Natural killer cell (primary cell): ENCODE measurements around the gene DDX25. TPM values are rescaled to one million over a fixed set of nuclear protein-coding genes. Genes with fewer than 3 reads are reported as not detected.

Experiments used
- ATAC-seq, 3 donors: fragments of 150-1000 bp in 2 of 3; fragments of 200-7000 bp in 1 of 3; cut with Tn5 transposase; 1 replicate in 1 of 3; 2 replicates in 2 of 3; pipeline ENCODE4 v1.10.0; 2021; ENCODE audit warnings: mild to moderate bottlenecking in 2 of 3, moderate library complexity in 2 of 3
- DNase-seq, 2 donors: peaks; one replicate each; pipeline versions ENCODE4 v3.0.0 to v3.0.0-alpha.2; 2013 to 2021; ENCODE audit warnings: mixed read lengths in 1 of 2
- H3K27ac ChIP-seq: one replicate; pipeline ENCODE4 v1.5.1; 2013; ENCODE audit warnings: mild to moderate bottlenecking, low read length
- H3K27me3 ChIP-seq: one replicate; pipeline ENCODE4 v1.6.1; 2013; ENCODE audit warnings: low read length; ENCODE audit not compliant: control insufficient read depth, insufficient read depth
- H3K36me3 ChIP-seq: one replicate; pipeline ENCODE4 v1.6.1; 2013; ENCODE audit warnings: low read length; ENCODE audit not compliant: control insufficient read depth, insufficient read depth
- H3K4me1 ChIP-seq: one replicate; pipeline ENCODE4 v1.6.1; 2013; ENCODE audit warnings: low read length; ENCODE audit not compliant: control insufficient read depth, insufficient read depth
- H3K4me3 ChIP-seq: one replicate; pipeline ENCODE4 v1.5.1; 2013; ENCODE audit warnings: low read length
- H3K9me3 ChIP-seq: one replicate; pipeline ENCODE4 v1.6.1; 2013; ENCODE audit warnings: low read length; ENCODE audit not compliant: control insufficient read depth, insufficient read depth
- H3K27ac Mint-ChIP-seq, 2 donors: one replicate each; pipeline ENCODE4 v1.8.0; 2022; ENCODE audit warnings: mild to moderate bottlenecking in 2 of 2, mixed read lengths in 2 of 2, moderate library complexity in 1 of 2
- H3K27me3 Mint-ChIP-seq, 2 donors: one replicate each; pipeline ENCODE4 v1.8.0; 2022; ENCODE audit warnings: low read depth in 2 of 2, mixed read lengths in 2 of 2
- H3K36me3 Mint-ChIP-seq: one replicate; pipeline ENCODE4 v1.8.0; 2022; ENCODE audit warnings: mixed read lengths
- H3K4me1 Mint-ChIP-seq, 2 donors: one replicate each; pipeline ENCODE4 v1.8.0; 2022; ENCODE audit warnings: mixed read lengths in 2 of 2
- H3K4me3 Mint-ChIP-seq: one replicate; pipeline ENCODE4 v1.8.0; 2022; ENCODE audit warnings: mild to moderate bottlenecking, moderate library complexity, mixed read lengths
- H3K9me3 Mint-ChIP-seq, 2 donors: one replicate each; pipeline ENCODE4 v1.8.0; 2022; ENCODE audit warnings: mixed read lengths in 2 of 2
- CTCF ChIP-seq: fragments of 200-600 bp; IDR thresholded peaks from one replicate; pipeline ENCODE4 v1.8.0; 2022; ENCODE audit warnings: antibody characterized with exemption
- WGBS: methylation state at CpG from one replicate; pipeline ENCODE4 v1.1.7; 2013; ENCODE audit warnings: missing lambda C conversion rate; ENCODE audit not compliant: insufficient coverage; 5-methylcytosine and 5-hydroxymethylcytosine counted together
- intact Hi-C: fragments of 100-400 bp; cut with micrococcal nuclease; formaldehyde crosslinking; loops from one replicate; pipeline ENCODE4 v1.14.2; 2022
- total RNA-seq, 4 donors: library from RNA; stranded (reverse); fragments of 120-200 nt in 1 of 4; gene quantifications; one replicate each; pipeline versions ENCODE4 v1.2.3 to v1.2.4, GENCODE V29; 2013 to 2022

Gene DDX25
- total RNA-seq, 3 donors from 2014 or later (not counting 1 experiment from before 2014, with no cell fraction given) = not detected

DNA sequence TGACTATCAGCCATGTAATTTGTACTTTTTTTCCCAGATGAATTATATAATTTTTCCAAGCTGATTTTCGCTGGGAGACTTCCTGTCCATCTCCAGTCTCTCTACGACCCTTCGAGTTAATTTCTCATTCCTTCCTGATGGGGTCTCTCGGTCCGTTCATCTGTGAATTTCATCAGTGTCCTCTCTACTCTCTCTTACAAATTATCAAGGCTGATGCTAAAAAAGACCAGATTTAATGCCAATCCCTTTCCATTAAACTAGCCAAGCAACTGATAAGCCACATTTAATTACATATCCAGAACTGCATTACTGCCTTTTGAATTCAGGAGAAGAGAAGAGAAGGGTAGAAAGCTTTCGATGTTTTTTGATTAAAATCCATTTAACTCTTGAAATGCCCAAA, 67.3 kb downstream of the DDX25 start:
- Mint-ChIP-seq H3K36me3 (no peaks in the 10 kb centered on the region), H3K4me1 (no peaks in the 10 kb centered on the region), H3K27me3 (peaks cover 8 to 22% of the 10 kb centered on the region in 2 donors), H3K9me3 (no peaks in the 10 kb centered on the region), H3K27ac (no peak overlapping the region), H3K4me3 (no peak overlapping the region)
- intact Hi-C loops = no loop called here
- H3K9me3 ChIP-seq = no peaks in the 10 kb centered on the region
- H3K4me1 ChIP-seq = no peaks in the 10 kb centered on the region
- no peak for TF ChIP-seq CTCF
- no peak for DNase-seq
- no peak overlapping the region for H3K27ac ChIP-seq
- no peak for ATAC-seq
- H3K4me3 ChIP-seq = no peak overlapping the region
- no peaks in the 10 kb centered on the region for H3K27me3 ChIP-seq
- 87% methylated on average over 6 of the region's 6 CpGs for WGBS
- no peaks in the 10 kb centered on the region for H3K36me3 ChIP-seq

DNA sequence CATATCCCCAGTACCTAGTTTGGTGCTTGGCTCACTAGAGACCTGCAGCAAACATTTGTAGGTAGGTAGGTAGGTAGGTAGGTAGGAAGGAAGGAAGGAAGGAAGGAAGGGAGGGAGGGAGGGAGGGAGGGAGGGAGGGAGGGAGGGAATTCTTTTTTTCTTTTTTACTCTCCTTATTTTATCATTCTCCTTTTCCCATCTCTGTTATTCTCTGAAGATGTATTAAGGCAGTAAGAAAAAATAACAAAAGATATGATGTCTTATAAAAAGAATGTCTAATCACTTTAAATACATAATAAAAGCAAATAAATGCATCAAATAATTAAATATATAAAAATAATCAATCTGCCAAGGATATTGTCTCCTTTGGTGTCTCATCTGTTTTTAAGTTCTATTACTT, 70.0 kb downstream of the DDX25 start:
- Mint-ChIP-seq H3K4me3 (no peak overlapping the region), H3K36me3 (no peaks in the 10 kb centered on the region), H3K27me3 (peaks cover 6 to 30% of the 10 kb centered on the region in 2 donors), H3K9me3 (no peaks in the 10 kb centered on the region), H3K4me1 (no peaks in the 10 kb centered on the region), H3K27ac (no peak overlapping the region)
- no peaks in the 10 kb centered on the region for H3K36me3 ChIP-seq
- no peak for TF ChIP-seq CTCF
- ATAC-seq (no peak), DNase-seq (no peak)
- H3K27ac ChIP-seq = no peak overlapping the region
- no peaks in the 10 kb centered on the region for H3K4me1 ChIP-seq
- H3K9me3 ChIP-seq = no peaks in the 10 kb centered on the region
- H3K27me3 ChIP-seq = no peaks in the 10 kb centered on the region
- intact Hi-C loops = no loop called here
- no peak overlapping the region for H3K4me3 ChIP-seq

DNA sequence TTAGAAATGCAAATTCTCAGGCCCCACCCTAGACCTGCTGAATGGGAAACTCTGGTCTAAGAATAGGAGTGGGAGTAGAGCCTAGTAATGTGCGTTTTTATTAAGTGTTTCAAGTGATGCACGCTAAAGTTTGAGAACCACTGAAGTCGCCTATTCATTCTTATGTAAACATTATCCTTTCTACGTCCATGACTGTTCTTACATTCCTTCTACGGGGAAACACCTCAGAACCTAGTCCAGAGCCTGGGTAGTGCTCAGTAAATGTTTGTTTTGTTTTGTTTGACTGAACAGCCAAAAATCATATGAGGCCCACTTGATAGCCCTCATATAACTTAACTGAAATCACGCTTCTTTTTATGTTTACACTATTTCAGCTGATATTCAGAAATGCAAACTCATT, 71.3 kb downstream of the DDX25 start:
- H3K27me3 ChIP-seq = no peaks in the 10 kb centered on the region
- H3K36me3 Mint-ChIP-seq = no peaks in the 10 kb centered on the region
- no peak overlapping the region for H3K4me3 Mint-ChIP-seq
- ATAC-seq = no peak
- TF ChIP-seq CTCF = no peak
- no peak overlapping the region for H3K4me3 ChIP-seq
- no peaks in the 10 kb centered on the region for H3K9me3 ChIP-seq
- intact Hi-C loops = no loop called here
- no peaks in the 10 kb centered on the region for H3K9me3 Mint-ChIP-seq
- peaks cover 3 to 30% of the 10 kb centered on the region in 2 donors for H3K27me3 Mint-ChIP-seq
- no peak overlapping the region for H3K27ac Mint-ChIP-seq
- no peak overlapping the region for H3K27ac ChIP-seq
- H3K4me1 Mint-ChIP-seq = peaks cover 0 to 4% of the 10 kb centered on the region in 2 donors
- no peaks in the 10 kb centered on the region for H3K4me1 ChIP-seq
- 82% methylated on average over 4 of the region's 6 CpGs for WGBS
- DNase-seq = no peak
- no peaks in the 10 kb centered on the region for H3K36me3 ChIP-seq

DNA sequence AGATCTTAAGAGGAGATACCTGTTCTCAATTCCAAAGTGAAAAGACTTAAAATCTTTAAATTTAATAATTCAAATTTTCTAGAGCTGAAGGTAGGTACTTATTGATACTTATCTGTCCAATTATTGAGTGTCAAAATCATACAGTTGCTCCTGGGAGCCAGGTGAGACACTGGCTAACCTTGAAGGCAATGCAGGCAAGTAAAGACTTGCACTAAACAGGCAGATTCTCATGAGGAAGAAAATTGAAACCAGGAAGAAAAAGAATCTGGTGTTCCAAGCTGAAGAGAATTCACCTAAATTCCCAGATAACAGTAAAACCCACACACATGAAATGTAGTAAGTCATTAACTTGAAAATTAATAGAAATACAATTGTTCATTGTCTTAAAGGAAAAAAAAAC, 71.8 kb downstream of the DDX25 start:
- Mint-ChIP-seq H3K36me3 (no peaks in the 10 kb centered on the region), H3K4me3 (no peak overlapping the region), H3K27ac (no peak overlapping the region), H3K4me1 (peaks cover 0 to 5% of the 10 kb centered on the region in 2 donors), H3K27me3 (peaks cover 2 to 30% of the 10 kb centered on the region in 2 donors), H3K9me3 (no peaks in the 10 kb centered on the region)
- no peaks in the 10 kb centered on the region for H3K4me1 ChIP-seq
- no peak overlapping the region for H3K27ac ChIP-seq
- ATAC-seq (no peak), DNase-seq (no peak)
- no peak for TF ChIP-seq CTCF
- intact Hi-C loops = no loop called here
- H3K36me3 ChIP-seq = no peaks in the 10 kb centered on the region
- H3K4me3 ChIP-seq = no peak overlapping the region
- H3K9me3 ChIP-seq = no peaks in the 10 kb centered on the region
- no peaks in the 10 kb centered on the region for H3K27me3 ChIP-seq
